Activated B cell treated with CpG ODN at 0.5 μM for 24 hours (primary cell): ENCODE results near the gene IL17RA. TPM values are rescaled to one million over a fixed set of nuclear protein-coding genes. Genes with fewer than 3 reads are reported as not detected.
A peak's percentile ranks its signal among the peaks of the same experiment; 100 is the strongest.

Experiments
- ATAC-seq: fragments of 200-7000 bp; cut with Tn5 transposase; one replicate; pipeline ENCODE4 v1.10.0; 2021; ENCODE audit warnings: low read depth, mild to moderate bottlenecking, moderate library complexity
- CTCF ChIA-PET: fragments of 350-600 bp; sonication (Branson Sonifier 250); formaldehyde crosslinking; loops from one replicate; lab custom pipeline; 2021; ENCODE audit warnings: antibody characterized with exemption; lab: Charles Lee
- POLR2A ChIA-PET: fragments of 350-600 bp; sonication (Branson Sonifier 250); formaldehyde crosslinking; loops from one replicate; lab custom pipeline; 2021; ENCODE audit warnings: antibody characterized with exemption; lab: Charles Lee
- DNase-seq: peaks from one replicate; pipeline ENCODE4 v3.0.0; 2022
- H3K27ac Mint-ChIP-seq: one replicate; pipeline ENCODE4 v1.8.0; 2020; ENCODE audit warnings: mixed read lengths
- H3K27me3 Mint-ChIP-seq: one replicate; pipeline ENCODE4 v1.8.0; 2021; ENCODE audit warnings: mixed read lengths
- H3K36me3 Mint-ChIP-seq: one replicate; pipeline ENCODE4 v1.8.0; 2021; ENCODE audit warnings: low read depth, mixed read lengths
- H3K4me1 Mint-ChIP-seq: one replicate; pipeline ENCODE4 v1.8.0; 2021; ENCODE audit warnings: mixed read lengths
- H3K4me3 Mint-ChIP-seq: one replicate; pipeline ENCODE4 v1.8.0; 2020; ENCODE audit warnings: mild to moderate bottlenecking, mixed read lengths
- H3K9me3 Mint-ChIP-seq: one replicate; pipeline ENCODE4 v1.8.0; 2020; ENCODE audit warnings: mixed read lengths
- CTCF ChIP-seq: fragments of 200-600 bp; IDR thresholded peaks from one replicate; pipeline ENCODE4 v1.8.0; 2022; ENCODE audit warnings: antibody characterized with exemption, mild to moderate bottlenecking
- intact Hi-C: fragments of 100-400 bp; cut with micrococcal nuclease; formaldehyde crosslinking; loops from one replicate; pipeline ENCODE4 v1.15.1; 2024
- total RNA-seq: library from RNA; stranded (reverse); gene quantifications from 2 replicates; pipeline ENCODE4 v1.2.3, GENCODE V29; 2022

Gene IL17RA
- total RNA-seq, 1 donor from 2014 or later = 18.1 TPM

DNA sequence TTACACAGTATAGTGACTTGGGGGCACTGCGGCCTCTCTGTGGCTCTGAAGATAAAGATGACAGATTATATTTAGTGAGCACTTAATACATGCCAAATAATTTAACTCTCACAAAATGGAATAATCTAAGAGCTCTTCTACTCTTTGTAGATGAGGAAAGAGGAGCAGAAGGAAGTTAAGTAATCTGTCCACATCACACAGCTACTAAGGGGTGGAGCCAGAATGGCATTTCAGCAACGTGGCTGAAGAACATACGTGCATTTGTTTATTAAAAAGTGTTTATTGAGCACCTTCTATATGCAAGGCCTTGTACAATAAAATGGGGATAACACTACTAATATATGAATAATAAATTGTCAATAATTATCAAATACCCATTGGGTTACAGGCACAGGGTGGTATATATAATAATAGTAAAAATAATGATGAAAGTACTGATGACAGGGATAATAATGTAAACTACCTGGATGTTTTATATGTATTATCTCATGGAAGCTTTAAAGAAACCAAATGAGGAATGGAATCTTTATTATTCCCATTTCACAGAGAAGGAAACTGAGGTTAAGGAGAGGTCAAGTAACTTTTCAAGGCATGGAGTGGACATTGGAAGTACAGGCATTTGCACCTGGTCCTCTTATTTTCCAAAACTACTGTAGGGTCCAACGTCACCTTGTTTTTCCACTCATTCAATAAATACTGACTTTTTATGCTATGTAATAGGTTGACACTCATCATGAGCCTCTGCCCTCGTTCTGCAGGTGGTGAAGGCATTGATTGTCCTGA is 38.0 kb upstream of the IL17RA start:
- POLR2A ChIA-PET = no interaction called here
- H3K4me3 Mint-ChIP-seq = no peak overlapping the region
- intact Hi-C loops = no loop called here
- ATAC-seq (no peak), DNase-seq (no peak)
- peaks cover 31% of the 10 kb centered on the region for H3K4me1 Mint-ChIP-seq
- TF ChIP-seq CTCF = no peak
- H3K27ac Mint-ChIP-seq = no peak overlapping the region
- CTCF ChIA-PET = no interaction called here
- H3K36me3 Mint-ChIP-seq = peaks cover 48% of the 10 kb centered on the region
- H3K27me3 Mint-ChIP-seq = no peaks in the 10 kb centered on the region
- no peaks in the 10 kb centered on the region for H3K9me3 Mint-ChIP-seq

GRCh38 chr22:17047656-17048055 is 37.1 kb upstream of the IL17RA start:
- H3K27ac Mint-ChIP-seq = no peak overlapping the region
- POLR2A ChIA-PET = no interaction called here

GRCh38 chr22:17056058-17056457 is 28.7 kb upstream of the IL17RA start:
- Mint-ChIP-seq H3K9me3 (no peaks in the 10 kb centered on the region), H3K4me3 (no peak overlapping the region), H3K4me1 (peaks cover 3% of the 10 kb centered on the region), H3K27ac (no peak overlapping the region), H3K27me3 (no peaks in the 10 kb centered on the region), H3K36me3 (peaks cover 39% of the 10 kb centered on the region)
- no peak for DNase-seq
- ATAC-seq = no peak
- TF ChIP-seq CTCF = no peak
- ChIA-PET CTCF (no interaction called here), POLR2A (no interaction called here)
- intact Hi-C loops = no loop called here

More at GRCh38 chr22:17047656-17048055, 37.1 kb upstream of the IL17RA start:
- Mint-ChIP-seq H3K4me1 (peaks cover 26% of the 10 kb centered on the region), H3K27me3 (no peaks in the 10 kb centered on the region), H3K4me3 (no peak overlapping the region), H3K9me3 (no peaks in the 10 kb centered on the region), H3K36me3 (peaks cover 50% of the 10 kb centered on the region)
- TF ChIP-seq CTCF = no peak
- DNase-seq (no peak), ATAC-seq (no peak)
- intact Hi-C loops = no loop called here
- CTCF ChIA-PET = no interaction called here

DNA sequence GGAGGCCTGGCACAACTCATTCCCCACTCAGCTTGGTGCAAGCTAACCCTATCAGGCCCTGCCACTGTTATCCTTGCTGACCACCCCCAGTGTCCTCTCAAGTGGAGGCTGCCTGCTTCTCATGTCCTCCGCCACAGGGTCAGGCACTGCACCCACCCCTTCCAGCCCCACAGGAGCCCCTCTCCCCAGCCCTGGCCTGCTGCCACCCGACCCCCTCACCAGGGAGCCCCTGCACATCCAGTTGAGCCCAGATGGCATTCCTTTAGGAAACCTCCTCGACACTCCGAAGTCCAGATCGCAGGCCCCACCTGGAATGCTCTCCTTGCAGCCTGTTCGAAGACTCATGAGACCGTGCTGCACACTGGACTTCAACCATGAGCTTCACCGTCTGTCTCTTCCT is 28.0 kb upstream of the IL17RA start:
- no peak for DNase-seq
- Mint-ChIP-seq H3K27ac (no peak overlapping the region), H3K9me3 (no peaks in the 10 kb centered on the region), H3K36me3 (peaks cover 33% of the 10 kb centered on the region), H3K4me3 (no peak overlapping the region), H3K27me3 (no peaks in the 10 kb centered on the region), H3K4me1 (peaks cover 3% of the 10 kb centered on the region)
- ChIA-PET POLR2A (no interaction called here), CTCF (interaction anchor here (1.0 to 2.5 kb wide), 3 partner anchors 17 to 139 kb away, joined by 3 to 45 read pairs (median 3); no protein-coding TSS in a partner anchor)
- intact Hi-C loops = no loop called here
- ATAC-seq = no peak
- TF ChIP-seq CTCF = no peak

- no peaks in the 10 kb centered on the region for H3K9me3 Mint-ChIP-seq
- peak; percentile 71 for ATAC-seq
- POLR2A ChIA-PET = no interaction called here
- intact Hi-C loops = no loop called here
- no peak for DNase-seq
- peaks cover 3% of the 10 kb centered on the region for H3K4me1 Mint-ChIP-seq
- H3K27me3 Mint-ChIP-seq = no peaks in the 10 kb centered on the region
- H3K27ac Mint-ChIP-seq = no peak overlapping the region
- CTCF ChIA-PET = interaction anchor here (0.6 to 2.5 kb wide), 11 partner anchors 10 to 443 kb away, joined by 3 to 45 read pairs (median 4); no protein-coding TSS in a partner anchor
- peaks cover 29% of the 10 kb centered on the region for H3K36me3 Mint-ChIP-seq
- H3K4me3 Mint-ChIP-seq = no peak overlapping the region
- peak; percentile 31 for TF ChIP-seq CTCF
These were observed 26.6 kb upstream of the IL17RA start for GRCh38 chr22:17057959-17058814.
